H1 (cell line): Measurements from ENCODE around the gene FUBP3. TPM values are rescaled to one million over a fixed set of nuclear protein-coding genes. Genes with fewer than 3 reads are reported as not detected.

Source experiments
- CTCF ChIA-PET: fragments of 300-600 bp; sonication (Branson Sonifier 250); formaldehyde crosslinking; loops from one replicate; lab custom pipeline; 2021; ENCODE audit not compliant: partially characterized antibody; lab: Charles Lee
- POLR2A ChIA-PET: fragments of 300-600 bp; sonication (Branson Sonifier 250); formaldehyde crosslinking; loops from one replicate; lab custom pipeline; 2021; ENCODE audit warnings: inconsistent platforms; ENCODE audit not compliant: partially characterized antibody; lab: Charles Lee
- DNase-seq, 2 experiments: peaks; one replicate each; pipeline versions ENCODE4 v3.0.0 to v3.0.0-alpha.2; 2010 to 2022; ENCODE audit warnings: low spot score in 2 of 2, low read depth in 1 of 2, mixed read lengths in 1 of 2
- FAIRE-seq: peaks from 2 replicates; lab custom pipeline; 2011; peaks lifted over from hg19 to GRCh38; lab: Jason Lieb, UNC
- H2AFZ ChIP-seq: 2 replicates; pipeline ENCODE4 v1.8.1; 2012; ENCODE audit warnings: low read length, inconsistent platforms
- H2AK5ac ChIP-seq: 2 replicates; pipeline ENCODE4 v1.6.1; 2013; ENCODE audit warnings: low read depth, low read length
- H2BK120ac ChIP-seq: replicated peaks from 2 replicates; pipeline ENCODE3; 2013; ENCODE audit warnings: low read depth, low read length, inconsistent platforms
- H2BK12ac ChIP-seq: 2 replicates; pipeline ENCODE4 v1.6.1; 2013; ENCODE audit warnings: low read depth, low read length
- H2BK15ac ChIP-seq: 2 replicates; pipeline ENCODE4 v1.6.1; 2013; ENCODE audit warnings: low read length
- H2BK20ac ChIP-seq: 2 replicates; pipeline ENCODE4 v1.6.1; 2013; ENCODE audit warnings: low read length
- H2BK5ac ChIP-seq: 2 replicates; pipeline ENCODE4 v1.6.1; 2013; ENCODE audit warnings: low read depth, low read length
- H3K14ac ChIP-seq: 2 replicates; pipeline ENCODE4 v1.6.1; 2013; ENCODE audit warnings: inconsistent platforms; ENCODE audit not compliant: insufficient read length
- H3K18ac ChIP-seq: 2 replicates; pipeline ENCODE4 v1.6.1; 2013; ENCODE audit warnings: low read length; ENCODE audit errors: extremely low read depth
- H3K23ac ChIP-seq: 2 replicates; pipeline ENCODE4 v1.6.1; 2013; ENCODE audit warnings: inconsistent platforms; ENCODE audit not compliant: insufficient read length
- H3K23me2 ChIP-seq: 2 replicates; pipeline ENCODE4 v1.6.1; 2013; ENCODE audit warnings: low read depth, low read length
- H3K27ac ChIP-seq: 2 replicates; pipeline ENCODE4 v1.6.1; 2011; ENCODE audit warnings: low read depth, low read length, inconsistent platforms
- H3K27me3 ChIP-seq, 4 experiments: replicated peaks in 1 of 4; 1 replicate in 1 of 4; 2 replicates in 3 of 4; pipeline versions ENCODE4 v1.6.1 to v1.8.1; 2011 to 2013; ENCODE audit warnings: low read length in 3 of 4, mild to moderate bottlenecking in 3 of 4, inconsistent platforms in 2 of 4, mixed read lengths in 2 of 4, moderate library complexity in 1 of 4; ENCODE audit not compliant: control insufficient read depth in 3 of 4, insufficient read depth in 3 of 4; ENCODE audit errors: extremely low read depth in 1 of 4
- H3K36me3 ChIP-seq, 4 experiments: 2 replicates each; pipeline versions ENCODE4 v1.6.1 to v1.8.1; 2011 to 2013; ENCODE audit warnings: mild to moderate bottlenecking in 4 of 4, low read length in 3 of 4, moderate library complexity in 2 of 4, control low read depth in 1 of 4, inconsistent platforms in 1 of 4; ENCODE audit not compliant: insufficient read depth in 4 of 4, control insufficient read depth in 2 of 4
- H3K4ac ChIP-seq: replicated peaks from 2 replicates; pipeline ENCODE3; 2013; ENCODE audit warnings: low read length, low read depth, mixed read lengths, inconsistent platforms; ENCODE audit not compliant: insufficient read length
- H3K4me1 ChIP-seq, 4 experiments: replicated peaks in 1 of 4; 1 replicate in 1 of 4; 2 replicates in 3 of 4; pipeline versions ENCODE4 v1.6.1 to v1.8.1; 2011 to 2013; ENCODE audit warnings: low read length in 3 of 4, inconsistent platforms in 2 of 4, mixed read lengths in 1 of 4; ENCODE audit not compliant: insufficient read depth in 4 of 4, control insufficient read depth in 3 of 4
- H3K4me2 ChIP-seq, 2 experiments: 2 replicates each; pipeline versions ENCODE4 v1.6.1 to v1.8.1; 2011 to 2013; ENCODE audit warnings: low read depth in 2 of 2, low read length in 2 of 2, control low read depth in 1 of 2, inconsistent platforms in 1 of 2, mild to moderate bottlenecking in 1 of 2; ENCODE audit not compliant: insufficient read depth in 1 of 2
- H3K4me3 ChIP-seq, 4 experiments: fragments of 200-600, 300-600 bp in 1 of 4; sonication (generic), shearing (Covaris generic), sonication (Bioruptor Twin) in 1 of 4; 2 replicates each; pipeline versions ENCODE4 v1.5.1 to v1.8.1; 2011 to 2016; ENCODE audit warnings: low read length in 4 of 4, low read depth in 3 of 4, control low read depth in 2 of 4, inconsistent platforms in 2 of 4, mild to moderate bottlenecking in 2 of 4, mixed read lengths in 1 of 4, moderate library complexity in 1 of 4; ENCODE audit not compliant: insufficient read depth in 2 of 4; ENCODE audit errors: extremely low read depth in 1 of 4
- H3K56ac ChIP-seq: replicated peaks from 2 replicates; pipeline ENCODE3; 2013; ENCODE audit warnings: low read depth, mild to moderate bottlenecking, mixed read lengths, low read length, inconsistent platforms; ENCODE audit not compliant: insufficient read length
- H3K79me1 ChIP-seq: 2 replicates; pipeline ENCODE4 v1.6.1; 2013; ENCODE audit warnings: low read depth, low read length, control low read depth
- H3K79me2 ChIP-seq, 2 experiments: 2 replicates each; pipeline versions ENCODE4 v1.6.1 to v1.8.1; 2012 to 2013; ENCODE audit warnings: low read length in 2 of 2, mild to moderate bottlenecking in 2 of 2, inconsistent platforms in 1 of 2; ENCODE audit not compliant: insufficient read depth in 2 of 2, control insufficient read depth in 1 of 2
- H3K9ac ChIP-seq, 4 experiments: replicated peaks in 1 of 4; 1 replicate in 1 of 4; 2 replicates in 3 of 4; pipeline versions ENCODE4 v1.6.1 to v1.8.1; 2011 to 2013; ENCODE audit warnings: low read depth in 3 of 4, low read length in 3 of 4, control low read depth in 2 of 4, mild to moderate bottlenecking in 2 of 4, moderate library complexity in 2 of 4, inconsistent platforms in 1 of 4; ENCODE audit errors: extremely low read depth in 1 of 4
- H3K9me3 ChIP-seq, 2 experiments: 2 replicates each; pipeline versions ENCODE4 v1.6.1 to v1.8.1; 2012 to 2013; ENCODE audit warnings: mild to moderate bottlenecking in 2 of 2, moderate library complexity in 2 of 2, control low read depth in 1 of 2, inconsistent platforms in 1 of 2, low read depth in 1 of 2, low read length in 1 of 2, mixed read lengths in 1 of 2; ENCODE audit not compliant: insufficient read depth in 2 of 2
- H4K20me1 ChIP-seq, 2 experiments: replicated peaks in 1 of 2; 2 replicates each; pipeline versions ENCODE3 to v1.8.1; 2011 to 2013; ENCODE audit warnings: inconsistent platforms in 2 of 2, low read length in 2 of 2, mild to moderate bottlenecking in 1 of 2; ENCODE audit not compliant: insufficient read depth in 2 of 2, control insufficient read depth in 1 of 2
- H4K5ac ChIP-seq: 2 replicates; pipeline ENCODE4 v1.6.1; 2013; ENCODE audit warnings: low read length, low read depth, mixed read lengths, inconsistent platforms; ENCODE audit not compliant: insufficient read length
- H4K8ac ChIP-seq: 2 replicates; pipeline ENCODE4 v1.8.0; 2013; ENCODE audit warnings: mild to moderate bottlenecking, moderate library complexity, low read length, inconsistent platforms; ENCODE audit not compliant: insufficient read depth; ENCODE audit errors: extremely low read depth
- H4K91ac ChIP-seq: replicated peaks from 2 replicates; pipeline ENCODE3; 2013; ENCODE audit warnings: low read length, mixed read lengths, inconsistent platforms; ENCODE audit not compliant: insufficient read length
- SUZ12 ChIP-seq: fragments of 200-600 bp; sonication (generic); IDR thresholded peaks from 2 replicates; pipeline ENCODE4 v1.6.1; 2012; ENCODE audit warnings: mild to moderate bottlenecking, inconsistent platforms, low read length, moderate library complexity, mixed read lengths
- WGBS, 2 experiments: shearing (Covaris generic) in 1 of 2; methylation state at CpG; one replicate each; pipeline versions ENCODE4 v1.1.6 to v1.1.7; 2013 to 2015; ENCODE audit warnings: low lambda C conversion rate in 2 of 2, mixed read lengths in 2 of 2, inconsistent platforms in 1 of 2, low coverage in 1 of 2, missing lambda C conversion rate in 1 of 2; ENCODE audit not compliant: insufficient replicate concordance in 2 of 2, insufficient coverage in 1 of 2, insufficient read length in 1 of 2; ENCODE audit errors: extremely low coverage in 1 of 2, missing lambda C conversion rate in 1 of 2; 5-methylcytosine and 5-hydroxymethylcytosine counted together
- polyA plus RNA-seq, 7 experiments: library from polyadenylated mRNA; depleted of rRNA in 3 of 7; stranded (reverse) in 5 of 7; unstranded in 2 of 7; fragments of >200 nt in 5 of 7; fragments of 200-250 nt in 2 of 7; gene quantifications; 1 replicate in 5 of 7; 2 replicates in 1 of 7; 4 replicates in 1 of 7; pipeline versions ENCODE4 v1.2.1 to v1.2.3, GENCODE V29; 2011 to 2013; ENCODE audit warnings: missing spikeins in 2 of 7, mixed read lengths in 2 of 7
- total RNA-seq: library from RNA; stranded (reverse); fragmentation: NEBNext Ultra II Directional; extraction: Animal tissue kit (Norgen Biotek cat#: 25700); gene quantifications from 2 replicates; pipeline ENCODE4 v1.2.1, GENCODE V29; 2021

The FUBP3 gene
- total and polyA plus RNA-seq, 2 of the 8 experiments (the other 6 are each of a cell fraction or from before 2014, with no cell fraction given) = 23.7 to 76.4 TPM

GRCh38 chr9:130565792-130566191 is 13.6 kb upstream of the FUBP3 start:
- Histone ChIP-seq H2BK20ac (no peak overlapping the region), H2BK120ac (no peak overlapping the region), H2BK15ac (no peak overlapping the region), H3K79me1 (no peaks in the 10 kb centered on the region), H2AFZ (no peak overlapping the region), H3K36me3 (no peaks in the 10 kb centered on the region), H4K5ac (no peak overlapping the region), H3K9ac (no peak overlapping the region), H3K23me2 (no peaks in the 10 kb centered on the region)
- no peak for DNase-seq
- CTCF ChIA-PET = interaction anchor here (1.4 to 3.0 kb wide), 2 partner anchors 9 to 117 kb away, joined by 3 to 8 read pairs; no protein-coding TSS in a partner anchor
- no peak for TF ChIP-seq SUZ12
- TF ChIP-seq, all 59 proteins: peak for 0
- Histone ChIP-seq H3K4me1 (no peaks in the 10 kb centered on the region), H4K8ac (no peak overlapping the region), H3K4me2 (no peak overlapping the region), H2BK12ac (no peak overlapping the region), H3K56ac (no peak overlapping the region), H3K18ac (no peak overlapping the region), H3K14ac (no peak overlapping the region), H3K4me3 (no peak overlapping the region), H2BK5ac (no peak overlapping the region), H3K9me3 (no peaks in the 10 kb centered on the region), H4K20me1 (no peaks in the 10 kb centered on the region), H3K23ac (no peak overlapping the region), H3K4ac (no peak overlapping the region), H2AK5ac (no peak overlapping the region), H3K79me2 (no peaks in the 10 kb centered on the region), H3K27me3 (no peaks in the 10 kb centered on the region; a peak in 1 of 7 replicates), H3K27ac (no peak overlapping the region), H4K91ac (no peak overlapping the region)
- POLR2A ChIA-PET = no interaction called here
- FAIRE-seq = no peak
- 88% methylated on average over 2 of the region's 3 CpGs; no CpG with 5 or more reads in 1 of the 2 experiments for WGBS, 2 experiments
